Stimulated activated CD8-positive, alpha-beta memory T cell treated with anti-CD3 and anti-CD28 coated beads, Interleukin-7, amount 100 ng/mL, for 24 hours (primary cell): ENCODE results near the gene FOXA2.

Experiments
- DNase-seq: peaks from one replicate; pipeline ENCODE4 v3.0.0-alpha.2; 2020; ENCODE audit warnings: low read depth

The FOXA2 gene

GRCh38 chr20:22583773-22584521 is 425 bp downstream of the FOXA2 start:
- DNase-seq = no peak

GRCh38 chr20:22582964-22583772 is 1.2 kb downstream of the FOXA2 start:
- DNase-seq = no peak

DNA sequence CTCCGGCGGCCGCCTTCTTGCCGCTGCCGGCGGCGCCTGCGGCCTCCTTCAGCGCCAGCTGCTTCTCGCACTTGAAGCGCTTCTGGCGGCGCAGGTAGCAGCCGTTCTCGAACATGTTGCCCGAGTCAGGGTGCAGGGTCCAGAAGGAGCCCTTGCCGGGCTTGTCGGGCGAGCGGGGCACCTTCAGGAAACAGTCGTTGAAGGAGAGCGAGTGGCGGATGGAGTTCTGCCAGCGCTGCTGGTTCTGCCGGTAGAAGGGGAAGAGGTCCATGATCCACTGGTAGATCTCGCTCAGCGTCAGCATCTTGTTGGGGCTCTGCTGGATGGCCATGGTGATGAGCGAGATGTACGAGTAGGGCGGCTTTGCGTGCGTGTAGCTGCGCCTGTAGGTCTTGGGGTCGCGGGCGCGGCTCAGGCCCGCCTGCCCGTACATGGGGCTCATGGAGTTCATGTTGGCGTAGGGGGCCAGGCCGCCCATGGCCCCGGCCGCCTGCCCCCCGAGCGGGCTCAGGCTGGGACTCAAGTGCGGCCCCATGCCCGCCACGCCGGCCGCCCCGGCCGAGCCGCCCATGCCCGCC is 1.9 kb downstream of the FOXA2 start:
- no peak for DNase-seq

DNA sequence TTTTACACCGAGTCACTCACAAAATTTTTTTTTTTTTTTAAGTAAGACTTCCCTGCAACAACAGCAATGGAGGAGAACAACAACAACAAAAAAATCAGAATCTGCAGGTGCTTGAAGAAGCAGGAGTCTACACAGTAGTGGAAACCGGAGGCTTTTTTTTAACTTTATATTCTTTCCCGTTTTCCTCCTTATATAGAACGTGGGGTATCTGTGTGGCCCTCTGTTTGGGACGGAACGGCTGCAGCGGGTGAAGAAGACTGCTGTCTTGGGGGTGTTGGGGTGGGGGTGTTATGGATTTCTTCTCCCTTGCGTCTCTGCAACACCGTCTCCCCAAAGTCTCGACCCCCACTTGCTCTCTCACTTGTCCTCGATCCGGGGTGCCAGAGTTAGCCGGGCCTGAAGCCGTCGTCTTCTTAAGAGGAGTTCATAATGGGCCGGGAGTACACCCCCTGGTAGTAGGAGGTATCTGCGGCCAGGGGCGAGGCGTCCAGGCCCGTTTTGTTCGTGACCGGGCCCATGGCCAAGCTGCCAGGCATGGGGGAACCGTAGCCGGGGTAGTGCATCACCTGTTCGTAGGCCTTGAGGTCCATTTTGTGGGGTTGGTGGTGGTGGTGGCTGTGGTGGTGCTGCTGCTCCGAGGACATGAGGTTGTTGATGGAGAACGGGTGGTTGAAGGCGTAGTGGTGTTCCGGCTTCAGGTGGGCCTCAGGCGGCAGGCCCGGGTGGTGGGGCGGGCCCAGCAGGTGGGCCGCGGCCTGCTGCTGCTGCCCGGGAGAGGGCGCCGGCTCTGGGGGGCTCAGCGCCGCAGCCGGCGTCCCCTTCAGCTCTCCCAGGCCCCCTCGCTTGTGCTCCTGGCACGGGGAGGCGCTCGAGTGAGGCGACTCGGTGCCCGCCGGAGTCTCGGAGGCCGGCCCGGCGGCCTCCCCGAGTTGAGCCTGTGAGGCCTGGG is 2.7 kb downstream of the FOXA2 start:
- no peak for DNase-seq

GRCh38 chr20:22579711-22580697 is 4.4 kb downstream of the FOXA2 start:
- no peak for DNase-seq

- no peak for DNase-seq
Measured at GRCh38 chr20:22579119-22579427, 5.3 kb downstream of the FOXA2 start.

DNA sequence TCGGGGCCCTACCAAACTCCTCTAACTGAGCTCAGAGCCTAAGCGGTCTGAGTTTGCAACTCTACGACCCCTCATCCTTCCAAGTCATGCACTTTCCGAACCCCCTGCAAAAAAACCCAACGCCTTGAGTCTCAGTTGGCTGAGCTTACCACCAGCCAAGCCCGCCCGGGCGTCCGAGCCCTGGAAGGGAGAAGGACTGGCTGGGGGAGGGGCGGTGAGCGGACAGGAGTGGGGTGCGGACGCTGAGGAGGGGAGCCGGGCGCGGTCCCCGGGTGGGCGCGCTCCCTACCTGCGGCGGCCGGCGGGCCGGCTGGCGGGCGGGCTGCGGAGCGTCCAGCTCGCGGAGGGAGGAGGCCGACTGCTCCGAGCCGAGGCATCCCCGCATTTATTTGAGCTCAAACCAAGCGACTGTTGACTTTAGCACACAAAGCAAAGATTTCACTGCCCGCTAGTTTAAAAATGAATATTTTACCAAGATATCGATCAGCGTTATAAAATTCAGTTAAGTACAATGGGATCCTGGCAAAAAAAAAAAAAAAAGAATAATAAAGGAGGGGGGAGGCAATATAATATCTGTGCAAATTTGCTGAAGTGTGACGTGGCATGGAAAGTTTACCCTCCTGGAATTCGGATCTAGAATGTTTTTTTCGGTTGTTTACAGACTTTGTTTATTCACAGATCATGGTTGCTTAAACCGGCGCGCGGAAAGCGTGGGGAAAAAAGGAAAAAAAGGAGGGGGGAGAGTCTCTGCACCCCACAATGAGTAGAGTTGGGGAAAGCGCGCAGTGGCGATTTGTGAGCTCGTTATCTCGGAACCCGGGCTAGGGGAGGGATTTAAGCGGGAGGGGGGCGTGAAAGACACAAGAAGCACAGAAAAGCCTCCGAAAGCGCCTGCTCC is 5.9 kb downstream of the FOXA2 start:
- no peak for DNase-seq

DNA sequence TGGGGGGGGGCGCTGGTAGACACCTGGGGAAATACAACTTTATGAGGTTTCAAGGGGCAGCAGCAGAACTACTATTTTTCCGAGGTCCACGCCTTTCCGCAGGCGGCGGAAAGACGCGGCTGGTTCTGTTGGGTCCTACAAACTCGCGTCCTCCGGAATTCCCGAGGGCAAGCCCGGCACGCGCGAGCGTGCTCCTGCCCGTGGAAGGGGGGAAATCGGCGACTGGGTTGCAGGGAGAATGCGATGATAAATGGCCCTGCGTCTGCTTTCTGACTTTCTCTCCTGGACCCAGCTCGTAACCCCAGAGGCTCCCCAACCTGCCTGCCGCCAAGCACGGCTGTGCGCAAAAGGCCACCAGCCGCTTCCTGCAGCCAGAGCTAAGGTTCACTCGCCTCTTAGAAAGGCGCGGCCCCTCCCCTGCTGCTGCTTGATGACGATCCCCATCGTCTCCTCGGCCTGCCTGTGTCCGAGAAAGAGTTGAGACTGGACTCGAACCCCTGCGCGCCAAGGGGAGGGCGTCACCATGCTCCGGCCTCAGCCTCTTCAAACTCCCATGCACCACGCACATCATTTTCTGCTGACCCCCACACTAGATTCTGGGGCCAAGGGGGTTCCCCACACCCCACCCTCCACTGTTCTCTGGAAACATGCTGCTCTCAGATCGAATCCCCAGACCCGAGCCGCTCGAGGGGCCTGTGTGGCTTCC is 6.7 kb downstream of the FOXA2 start:
- no peak for DNase-seq

DNA sequence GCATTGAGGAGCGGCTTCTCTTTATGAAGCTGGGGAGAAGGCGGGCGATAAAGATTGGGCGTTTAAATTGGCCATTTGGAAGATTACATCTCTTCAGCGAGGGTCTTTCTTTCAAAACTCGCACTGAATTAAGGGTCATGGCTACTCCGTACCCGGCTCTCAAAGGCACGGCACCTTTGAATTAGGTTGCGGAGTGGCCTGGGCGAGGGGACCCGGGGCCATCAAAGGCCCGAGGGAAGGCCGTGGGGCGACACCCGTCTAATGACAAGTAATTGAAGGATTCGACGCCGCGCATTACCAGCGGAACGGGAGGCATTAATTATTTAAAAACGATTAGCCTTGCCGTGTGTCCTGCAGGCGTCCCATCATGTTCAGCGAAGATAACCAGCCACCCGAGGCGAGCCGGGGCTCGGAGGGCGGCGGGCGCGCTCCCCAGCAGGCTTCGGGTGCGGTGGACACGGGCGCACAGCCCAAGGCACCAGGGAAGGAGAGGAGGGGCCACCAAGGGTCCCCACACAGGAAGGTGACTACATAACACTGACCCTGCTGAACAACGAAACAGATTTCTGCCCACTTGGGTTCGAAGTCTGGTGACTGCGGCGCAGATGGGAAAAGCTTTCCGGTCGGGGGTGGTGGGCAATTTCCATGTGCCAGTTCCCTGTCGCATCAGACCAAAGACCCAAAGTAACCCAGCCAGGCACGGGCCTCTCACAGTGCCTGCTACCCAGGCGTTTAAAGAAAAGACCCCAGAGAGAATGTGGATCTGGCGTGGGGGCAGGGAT is 7.4 kb downstream of the FOXA2 start:
- no peak for DNase-seq

DNA sequence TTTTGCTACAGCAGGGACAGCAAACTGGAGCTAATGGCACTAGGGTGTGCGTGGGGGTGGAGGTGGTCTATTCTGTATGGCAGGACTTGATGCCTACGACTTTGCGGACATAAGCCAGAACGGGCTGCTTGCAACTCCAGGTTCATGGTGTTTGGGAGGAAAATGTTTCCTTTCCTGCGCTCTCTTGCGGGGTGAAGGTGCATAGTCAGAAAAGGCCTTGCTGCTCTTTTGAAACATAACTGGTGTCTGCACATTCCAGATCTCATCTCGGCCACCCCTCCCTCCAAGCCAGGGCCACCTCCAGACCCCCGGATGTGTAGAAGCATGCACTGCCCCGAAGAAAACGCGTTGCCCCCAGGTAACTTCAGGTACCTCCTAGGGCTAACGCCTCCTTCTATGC is 8.1 kb downstream of the FOXA2 start:
- no peak for DNase-seq

DNA sequence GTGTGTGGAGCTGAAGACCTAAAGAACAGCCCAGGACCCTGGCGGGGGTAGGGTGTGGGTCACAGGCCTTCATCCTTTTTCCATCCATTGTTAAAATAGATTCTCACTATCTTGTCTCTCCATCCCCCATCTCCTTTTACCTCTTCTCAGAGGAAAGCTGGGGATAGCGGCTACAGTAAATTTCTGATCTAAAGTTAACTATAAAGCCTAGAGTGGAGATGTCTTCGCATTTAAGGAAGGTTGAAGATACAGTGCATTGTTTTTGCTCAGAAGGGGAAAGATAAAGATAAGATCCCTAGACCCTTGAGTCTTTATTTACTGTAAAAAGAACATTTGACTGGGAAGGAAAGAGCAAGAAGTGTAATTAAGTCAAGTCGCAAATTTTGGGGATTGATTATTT is 8.6 kb downstream of the FOXA2 start:
- DNase-seq = no peak

DNA sequence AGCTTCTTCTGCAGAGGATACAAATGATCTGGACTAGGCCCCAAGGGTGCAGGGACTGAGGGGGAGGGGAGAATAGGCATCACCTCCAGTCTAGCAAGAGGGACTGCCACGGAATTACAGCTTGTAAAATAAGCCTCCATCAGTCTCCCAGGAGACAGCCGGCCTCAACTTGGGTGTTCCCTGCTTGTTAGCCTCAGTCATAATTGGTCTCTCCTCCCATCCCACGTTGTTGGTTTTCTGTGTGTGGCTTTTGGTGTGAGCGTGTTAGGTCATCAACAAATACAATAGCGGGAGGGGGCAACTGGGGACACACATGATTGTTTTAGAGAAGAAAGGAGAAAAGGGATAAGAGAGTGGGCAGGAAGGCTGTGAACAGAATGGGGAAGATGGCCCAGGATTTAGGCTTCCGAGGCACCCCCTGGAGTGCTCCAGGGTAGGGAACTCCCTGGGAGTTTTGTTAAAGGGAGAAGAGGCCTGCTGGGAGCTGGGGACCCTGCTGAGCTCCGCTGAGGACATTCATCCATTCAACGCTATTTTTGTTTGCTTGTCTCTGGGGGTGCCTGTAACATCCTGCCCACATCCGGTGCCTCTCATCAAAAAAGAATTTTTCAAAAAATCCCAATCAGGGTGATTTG is 9.2 kb downstream of the FOXA2 start:
- no peak for DNase-seq

DNA sequence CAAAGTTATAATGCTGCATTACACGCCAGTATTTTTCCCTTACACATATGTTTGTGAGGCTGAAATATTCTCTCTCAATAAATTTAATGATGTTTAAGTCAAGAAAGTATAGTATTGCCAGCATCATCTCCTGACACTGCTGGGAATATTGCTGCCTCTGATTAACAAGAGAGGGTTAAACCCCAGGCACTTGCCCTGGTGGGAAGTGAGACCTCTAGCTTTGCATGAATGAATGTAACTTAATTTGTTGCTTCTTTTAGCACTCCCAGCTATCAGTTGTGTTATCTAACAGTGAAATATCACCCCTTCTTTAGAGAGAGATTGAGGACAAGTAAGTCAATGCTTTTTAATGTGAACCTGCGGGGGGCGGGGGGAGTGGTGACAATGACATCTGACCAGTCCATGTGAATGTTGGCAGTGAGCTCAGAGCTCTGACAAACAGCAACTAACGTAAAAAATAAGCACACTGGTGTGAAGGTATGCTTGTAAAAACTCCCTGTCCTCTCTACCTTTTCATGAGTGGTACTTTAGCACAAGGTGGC is 9.8 kb downstream of the FOXA2 start:
- DNase-seq = no peak

- no peak for DNase-seq
Measured at GRCh38 chr20:22572491-22572890, 11.9 kb downstream of the FOXA2 start.

GRCh38 chr20:22572023-22572422 is 12.3 kb downstream of the FOXA2 start:
- no peak for DNase-seq

- no peak for DNase-seq
Measured at GRCh38 chr20:22569353-22569752, 15.0 kb downstream of the FOXA2 start.

DNA sequence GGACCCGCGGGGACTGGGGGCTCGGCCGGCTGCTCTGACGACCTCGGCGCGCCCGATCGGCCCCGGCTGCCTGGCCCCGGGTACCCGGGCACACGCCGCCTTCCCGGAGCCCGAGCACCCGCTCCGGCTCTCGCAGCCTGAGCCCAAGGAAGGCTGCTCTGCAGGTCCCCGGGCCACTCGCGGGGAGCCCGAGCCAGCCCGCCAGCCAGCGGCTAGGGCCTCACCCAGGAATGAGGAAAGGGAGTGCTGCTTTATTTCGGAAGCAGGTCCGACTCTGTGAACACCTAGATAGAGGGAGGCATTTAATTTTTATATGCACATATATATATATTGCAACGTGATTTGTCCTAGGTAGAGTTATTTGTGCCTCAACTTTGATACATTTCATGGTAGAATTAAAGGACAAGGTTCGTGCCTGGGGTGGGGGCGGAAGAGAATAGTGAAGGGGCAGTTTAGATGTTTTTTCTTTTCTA is 15.5 kb downstream of the FOXA2 start:
- DNase-seq = no peak
